Pons (tissue), 1 donor: ENCODE measurements around the gene DPF1.

Experiments
- DNase-seq: peaks from one replicate; pipeline ENCODE4 v3.0.0-alpha.2; 2016; ENCODE audit warnings: low spot score

DPF1 gene

GRCh38 chr19:38163419-38164290, 60.4 kb downstream of the DPF1 start:
- no peak for DNase-seq

- DNase-seq = no peak
Measured at GRCh38 chr19:38162632-38163031, 61.4 kb downstream of the DPF1 start.

GRCh38 chr19:38162094-38162493, 61.9 kb downstream of the DPF1 start:
- no peak for DNase-seq
